HG03103 (cell line): Measurements from ENCODE around the gene CALHM4.

Experiments used
- ATAC-seq: cut with Tn5 transposase; IDR thresholded peaks from one replicate; pipeline ENCODE4 v1.9.1; 2021; ENCODE audit warnings: low read depth; ENCODE audit not compliant: unreplicated experiment

The CALHM4 gene

GRCh38 chr6:116553451-116553850, at the start of gene CALHM4:
CALHM4 (plus strand) TSS chr6:116553751; CDS start chr6:116553794, 43 bp downstream.
- no peak for ATAC-seq

GRCh38 chr6:116507324-116507723, 46.2 kb upstream of the CALHM4 start:
- no peak for ATAC-seq

- ATAC-seq, result no peak
Observed at GRCh38 chr6:116508527-116508926, 45.0 kb upstream of the CALHM4 start.

- ATAC-seq, result no peak
Observed at GRCh38 chr6:116511424-116512110, 42.0 kb upstream of the CALHM4 start, which contains the start of gene CALHM5. CALHM5 (plus strand) TSS chr6:116511639; CDS start chr6:116511697, 58 bp downstream.

GRCh38 chr6:116512111-116512559, 41.4 kb upstream of the CALHM4 start:
- peak; percentile 86 for ATAC-seq

GRCh38 chr6:116512734-116513133, 40.8 kb upstream of the CALHM4 start:
- no peak for ATAC-seq

GRCh38 chr6:116513224-116513875, 40.2 kb upstream of the CALHM4 start:
- ATAC-seq, result no peak

- ATAC-seq, result no peak
Observed at GRCh38 chr6:116514111-116514510, 39.4 kb upstream of the CALHM4 start.

- no peak for ATAC-seq
Observed at GRCh38 chr6:116515141-116515540, 38.4 kb upstream of the CALHM4 start.

GRCh38 chr6:116518621-116519368, 34.8 kb upstream of the CALHM4 start:
- ATAC-seq, result no peak

GRCh38 chr6:116522896-116523295, 30.7 kb upstream of the CALHM4 start:
- no peak for ATAC-seq

- ATAC-seq, result no peak
Observed at GRCh38 chr6:116524236-116524635, 29.3 kb upstream of the CALHM4 start.

GRCh38 chr6:116528133-116528532, 25.4 kb upstream of the CALHM4 start:
- no peak for ATAC-seq

- ATAC-seq, result no peak
Observed at GRCh38 chr6:116528780-116529179, 24.8 kb upstream of the CALHM4 start.

- no peak for ATAC-seq
Observed at GRCh38 chr6:116529466-116530290, 23.9 kb upstream of the CALHM4 start.

GRCh38 chr6:116530436-116530835, 23.1 kb upstream of the CALHM4 start:
- ATAC-seq, result no peak

- peak; percentile 79 for ATAC-seq
Observed at GRCh38 chr6:116531675-116532570, 21.6 kb upstream of the CALHM4 start.

GRCh38 chr6:116533233-116533957, 20.2 kb upstream of the CALHM4 start:
- ATAC-seq, result no peak

GRCh38 chr6:116535109-116535508, 18.4 kb upstream of the CALHM4 start:
- ATAC-seq, result no peak
